Activated CD8-positive, alpha-beta memory T cell treated with anti-CD3 and anti-CD28 coated beads for 48 hours (primary cell): ENCODE data around the gene DLEC1.
"Not testable (repeated sequence)": the region's sequence is repeated elsewhere in the genome, so short reads cannot be mapped to it uniquely, and the experiment has no call there.

Source experiments
- DNase-seq, 3 experiments: peaks; one replicate each; pipeline ENCODE4 v3.0.0-alpha.2; 2020; ENCODE audit warnings: low read depth in 2 of 3, low spot score in 2 of 3

DLEC1 gene

GRCh38 chr3:38017445-38018295, 21.3 kb upstream of the DLEC1 start:
- DNase-seq = no peak

GRCh38 chr3:38018296-38019266, 20.4 kb upstream of the DLEC1 start:
- no peak for DNase-seq

- no peak for DNase-seq
Measured at GRCh38 chr3:38019658-38020341, 19.2 kb upstream of the DLEC1 start.

- no peak for DNase-seq
Measured at GRCh38 chr3:38020342-38020726, 18.7 kb upstream of the DLEC1 start.

GRCh38 chr3:38021196-38021595, 17.8 kb upstream of the DLEC1 start:
- no peak for DNase-seq

- no peak for DNase-seq
Measured at GRCh38 chr3:38022301-38022700, 16.7 kb upstream of the DLEC1 start.

- DNase-seq = no peak
Measured at GRCh38 chr3:38022896-38023709, 15.9 kb upstream of the DLEC1 start.

- no peak for DNase-seq
Measured at GRCh38 chr3:38026856-38027255, 12.2 kb upstream of the DLEC1 start.

- no peak for DNase-seq
Measured at GRCh38 chr3:38027466-38028465, 11.2 kb upstream of the DLEC1 start.

GRCh38 chr3:38028621-38029361, 10.2 kb upstream of the DLEC1 start:
- no peak for DNase-seq

- DNase-seq = no peak
Measured at GRCh38 chr3:38029400-38030125, 9.4 kb upstream of the DLEC1 start, which contains the start of gene PLCD1. Gene PLCD1 (minus strand): TSS chr3:38029642. CDS start chr3:38029539, 103 bp downstream.

GRCh38 chr3:38030126-38031021, 8.6 kb upstream of the DLEC1 start:
- no peak for DNase-seq

GRCh38 chr3:38031022-38031994, 7.7 kb upstream of the DLEC1 start:
- DNase-seq = no peak

GRCh38 chr3:38032328-38032865, 6.6 kb upstream of the DLEC1 start:
- DNase-seq = no peak

- DNase-seq = not testable (repeated sequence)
Measured at GRCh38 chr3:38033586-38033985, 5.4 kb upstream of the DLEC1 start.
